ENCODE measurements around the gene ZNF652.

Gene ZNF652

GRCh38 chr17:49260011-49260816 lies 101.8 kb downstream of the ZNF652 start:
- peak overlapping the region; percentile 80 for H3K4me3 Mint-ChIP-seq
- peak; percentile 62 for DNase-seq
- ATAC-seq: peak; percentile 94
- peaks cover 17% of the 10 kb centered on the region for H3K4me1 Mint-ChIP-seq
- H3K9me3 Mint-ChIP-seq: no peaks in the 10 kb centered on the region
- H3K36me3 Mint-ChIP-seq (ENCODE audit: low read depth): no peaks in the 10 kb centered on the region
- H3K27me3 Mint-ChIP-seq: peaks cover 6% of the 10 kb centered on the region
- peak overlapping the region; percentile 77 for H3K27ac Mint-ChIP-seq

GRCh38 chr17:49259663-49260010 lies 102.4 kb downstream of the ZNF652 start:
- H3K27ac Mint-ChIP-seq: no peak overlapping the region

DNA sequence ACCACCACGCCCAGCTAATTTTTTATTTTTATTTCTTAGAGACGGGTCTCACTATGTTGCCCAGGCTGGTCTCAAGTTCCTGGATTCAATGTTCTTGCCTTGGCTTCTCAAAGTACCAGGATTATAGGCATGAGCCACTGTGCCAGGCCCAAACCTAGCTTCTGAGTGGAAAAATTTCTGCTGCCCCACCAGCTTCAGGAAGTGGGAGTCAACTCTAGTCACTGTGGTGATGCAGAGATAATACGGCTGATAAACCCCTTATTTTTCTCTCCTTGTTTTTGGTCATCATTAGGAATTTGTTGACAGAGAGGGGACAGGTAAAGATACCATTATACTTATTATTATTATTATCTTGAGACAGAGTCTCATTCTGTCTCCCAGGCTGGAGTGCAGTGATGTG lies 103.7 kb downstream of the ZNF652 start:
- Mint-ChIP-seq H3K27ac (no peak overlapping the region), H3K4me3 (no peak overlapping the region), H3K9me3 (no peaks in the 10 kb centered on the region), H3K4me1 (peaks cover 17% of the 10 kb centered on the region), H3K36me3 (ENCODE audit: low read depth) (no peaks in the 10 kb centered on the region), H3K27me3 (peaks cover 4% of the 10 kb centered on the region)
- ATAC-seq (no peak), DNase-seq (no peak)

More at GRCh38 chr17:49259663-49260010, 102.4 kb downstream of the ZNF652 start:
- peaks cover 4% of the 10 kb centered on the region for H3K27me3 Mint-ChIP-seq
- H3K4me3 Mint-ChIP-seq: peak overlapping the region; percentile 80
- ATAC-seq: no peak
- H3K36me3 Mint-ChIP-seq (ENCODE audit: low read depth): no peaks in the 10 kb centered on the region
- no peak for DNase-seq
- H3K4me1 Mint-ChIP-seq: peaks cover 17% of the 10 kb centered on the region
- no peaks in the 10 kb centered on the region for H3K9me3 Mint-ChIP-seq

DNA sequence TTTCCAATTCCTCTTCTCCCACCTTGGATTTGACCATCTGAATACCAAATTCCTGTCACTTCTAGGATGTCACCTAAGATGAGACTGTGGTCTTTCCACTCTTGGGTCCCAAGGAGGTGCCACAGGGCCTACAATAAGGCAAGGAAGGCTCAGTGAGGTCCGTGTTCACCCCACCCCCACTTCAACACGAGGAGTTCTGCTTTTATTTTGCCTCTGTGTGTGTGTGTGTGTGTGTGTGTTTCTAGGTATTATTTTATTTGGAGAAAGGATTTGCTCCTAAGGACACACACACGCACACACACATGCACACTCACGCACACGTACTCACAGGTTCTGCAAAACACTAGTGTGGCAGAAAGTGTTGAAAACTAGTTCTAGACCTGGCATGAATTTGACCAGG lies 106.9 kb downstream of the ZNF652 start:
- Mint-ChIP-seq H3K9me3 (no peaks in the 10 kb centered on the region), H3K4me1 (peaks cover 8% of the 10 kb centered on the region), H3K27ac (no peak overlapping the region), H3K4me3 (no peak overlapping the region), H3K36me3 (ENCODE audit: low read depth) (no peaks in the 10 kb centered on the region), H3K27me3 (peaks cover 2% of the 10 kb centered on the region)
- DNase-seq: no peak
- ATAC-seq: no peak

GRCh38 chr17:49254066-49254465 lies 108.0 kb downstream of the ZNF652 start:
- no peak for ATAC-seq
- H3K9me3 Mint-ChIP-seq: no peaks in the 10 kb centered on the region
- H3K27ac Mint-ChIP-seq: no peak overlapping the region
- H3K4me3 Mint-ChIP-seq: no peak overlapping the region
- H3K27me3 Mint-ChIP-seq: peaks cover 2% of the 10 kb centered on the region
- H3K36me3 Mint-ChIP-seq (ENCODE audit: low read depth): no peaks in the 10 kb centered on the region
- H3K4me1 Mint-ChIP-seq: peaks cover 3% of the 10 kb centered on the region
- no peak for DNase-seq

- Mint-ChIP-seq H3K4me1 (no peaks in the 10 kb centered on the region), H3K4me3 (no peak overlapping the region), H3K27ac (no peak overlapping the region), H3K27me3 (no peaks in the 10 kb centered on the region), H3K36me3 (ENCODE audit: low read depth) (no peaks in the 10 kb centered on the region), H3K9me3 (no peaks in the 10 kb centered on the region)
- no peak for DNase-seq
- ATAC-seq: no peak
Measured at GRCh38 chr17:49252148-49252695, 109.8 kb downstream of the ZNF652 start.

DNA sequence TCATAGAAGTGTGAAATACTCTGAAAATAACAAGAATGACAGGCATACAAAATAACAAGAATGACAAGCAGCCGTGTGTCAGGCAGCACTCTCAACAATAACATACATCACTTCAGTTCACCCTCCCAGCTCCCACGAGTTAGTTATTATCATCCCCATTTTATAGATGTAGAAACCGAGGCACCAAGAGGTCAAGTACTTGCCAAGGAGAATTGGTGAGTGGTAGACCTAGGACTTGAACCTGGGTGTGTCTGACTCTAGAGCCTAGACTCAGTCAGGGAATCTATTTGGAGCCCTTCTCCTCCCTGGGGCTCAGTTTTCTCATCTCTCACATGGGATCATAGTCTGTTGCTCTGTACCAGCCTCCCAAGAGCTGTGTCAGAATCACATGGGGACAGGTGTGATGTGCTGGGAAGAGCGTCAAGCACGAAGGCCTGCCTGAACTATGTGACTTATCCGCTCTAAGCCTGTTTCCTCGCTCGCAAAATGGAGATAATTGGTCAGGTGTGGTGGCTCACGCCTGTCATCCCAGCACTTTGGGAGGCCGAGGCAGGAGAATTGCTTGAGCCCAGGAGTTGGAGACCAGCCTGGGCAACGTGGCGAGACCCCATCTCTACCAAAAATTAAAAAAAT lies 112.0 kb downstream of the ZNF652 start:
- Mint-ChIP-seq H3K27ac (no peak overlapping the region), H3K36me3 (ENCODE audit: low read depth) (no peaks in the 10 kb centered on the region), H3K9me3 (no peaks in the 10 kb centered on the region), H3K4me1 (no peaks in the 10 kb centered on the region), H3K27me3 (peaks cover 2% of the 10 kb centered on the region), H3K4me3 (no peak overlapping the region)
- ATAC-seq: no peak
- DNase-seq: no peak

DNA sequence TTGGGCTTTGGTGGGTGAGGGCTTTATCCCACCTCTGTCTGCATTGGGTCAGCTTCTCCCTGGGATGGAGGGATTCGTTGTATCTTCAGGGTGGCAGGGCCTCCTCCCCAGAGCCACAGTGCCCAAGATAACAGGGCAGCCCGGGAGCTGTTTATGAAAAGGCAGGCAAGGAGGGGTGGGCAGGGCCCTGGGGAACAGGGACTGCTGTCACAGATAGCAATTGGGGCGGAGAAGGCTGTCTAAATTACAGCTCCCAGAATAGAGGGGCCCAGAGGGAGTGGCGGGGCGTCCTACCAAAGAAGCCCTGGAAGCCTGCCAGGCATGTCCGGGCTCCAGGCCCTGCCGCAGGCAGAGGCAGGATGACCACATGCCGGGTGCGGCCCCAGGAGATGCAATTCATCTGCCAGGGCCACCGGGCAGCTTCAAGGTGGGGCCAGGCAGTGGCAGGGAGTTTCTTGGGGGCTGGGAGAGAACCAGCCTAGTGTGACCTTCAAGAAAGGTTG lies 112.7 kb downstream of the ZNF652 start:
- ATAC-seq: no peak
- Mint-ChIP-seq H3K27ac (no peak overlapping the region), H3K9me3 (no peaks in the 10 kb centered on the region), H3K4me1 (no peaks in the 10 kb centered on the region), H3K36me3 (ENCODE audit: low read depth) (no peaks in the 10 kb centered on the region), H3K27me3 (peaks cover 2% of the 10 kb centered on the region), H3K4me3 (no peak overlapping the region)
- no peak for DNase-seq

DNA sequence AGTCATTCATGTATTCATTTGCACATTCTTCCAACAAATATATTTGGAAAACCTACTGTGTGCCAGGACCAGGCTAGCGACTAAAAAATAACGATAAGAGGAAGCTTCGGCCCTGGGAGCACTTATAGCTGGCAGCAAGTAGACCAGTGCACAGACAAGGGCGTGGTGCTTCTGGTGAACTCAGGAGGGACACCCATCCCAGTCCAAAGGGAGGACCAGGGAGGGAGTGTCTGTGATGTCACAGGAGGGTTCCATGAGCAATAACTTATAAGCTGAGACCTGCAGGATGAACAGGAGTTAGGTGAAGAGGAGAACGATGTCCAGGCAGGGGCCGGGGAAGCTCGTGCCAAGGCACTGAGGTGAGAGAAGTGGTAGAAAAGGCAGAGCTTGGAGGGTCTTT lies 114.1 kb downstream of the ZNF652 start:
- Mint-ChIP-seq H3K9me3 (no peaks in the 10 kb centered on the region), H3K27ac (no peak overlapping the region), H3K27me3 (peaks cover 2% of the 10 kb centered on the region), H3K4me3 (no peak overlapping the region), H3K4me1 (no peaks in the 10 kb centered on the region), H3K36me3 (ENCODE audit: low read depth) (no peaks in the 10 kb centered on the region)
- ATAC-seq (no peak), DNase-seq (no peak)

DNA sequence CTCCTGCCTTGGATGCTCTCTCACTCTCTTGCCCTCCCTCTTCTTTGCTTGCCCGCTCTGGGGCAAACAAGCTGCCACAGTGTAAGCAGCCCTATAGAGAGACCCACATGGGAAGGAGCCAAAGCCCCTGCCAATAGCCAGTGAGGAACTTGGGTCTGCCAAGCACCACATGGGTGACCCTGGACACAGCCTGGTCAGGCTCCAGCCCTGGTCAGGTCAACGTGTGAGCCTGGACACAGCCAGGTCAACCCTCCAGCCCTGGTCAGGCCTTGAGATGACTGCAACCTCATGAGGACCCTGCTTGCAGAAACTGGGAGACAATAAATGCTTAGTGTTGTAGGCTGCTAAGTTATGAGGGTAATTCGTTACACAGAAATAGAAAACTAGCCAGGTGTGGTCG lies 117.2 kb downstream of the ZNF652 start:
- Mint-ChIP-seq H3K27ac (no peak overlapping the region), H3K36me3 (ENCODE audit: low read depth) (no peaks in the 10 kb centered on the region), H3K27me3 (peaks cover 2% of the 10 kb centered on the region), H3K9me3 (no peaks in the 10 kb centered on the region), H3K4me3 (no peak overlapping the region), H3K4me1 (no peaks in the 10 kb centered on the region)
- ATAC-seq (no peak), DNase-seq (no peak)

Data from activated naive CD8-positive, alpha-beta T cell treated with anti-CD3 and anti-CD28 coated beads, Interleukin-2, amount 50 U/mL, for 24 hours (primary cell).